Mononuclear cell (primary cell): ENCODE data around the gene TBC1D4. TPM values are rescaled to one million over a fixed set of nuclear protein-coding genes. Genes with fewer than 3 reads are reported as not detected.

Experiments used
- H3K27me3 ChIP-seq: 2 replicates; pipeline ENCODE4 v1.6.0; 2011; ENCODE audit warnings: low read length, control low read depth; ENCODE audit not compliant: insufficient read depth
- H3K4me1 ChIP-seq: 2 replicates; pipeline ENCODE4 v1.5.1; 2011; ENCODE audit warnings: mild to moderate bottlenecking, low read length, control low read depth; ENCODE audit not compliant: insufficient read depth
- H3K4me3 ChIP-seq: 2 replicates; pipeline ENCODE4 v1.5.1; 2011; ENCODE audit warnings: mild to moderate bottlenecking, low read length, moderate library complexity
- H3K9me3 ChIP-seq: 2 replicates; pipeline ENCODE4 v1.5.1; 2011; ENCODE audit warnings: low read depth, mild to moderate bottlenecking, control low read depth, low read length
- total RNA-seq: library from RNA; depleted of rRNA; stranded (reverse); fragments of >200 nt; gene quantifications from one replicate; pipeline ENCODE4 v1.2.3, GENCODE V29; 2012

TBC1D4 gene, protein sequence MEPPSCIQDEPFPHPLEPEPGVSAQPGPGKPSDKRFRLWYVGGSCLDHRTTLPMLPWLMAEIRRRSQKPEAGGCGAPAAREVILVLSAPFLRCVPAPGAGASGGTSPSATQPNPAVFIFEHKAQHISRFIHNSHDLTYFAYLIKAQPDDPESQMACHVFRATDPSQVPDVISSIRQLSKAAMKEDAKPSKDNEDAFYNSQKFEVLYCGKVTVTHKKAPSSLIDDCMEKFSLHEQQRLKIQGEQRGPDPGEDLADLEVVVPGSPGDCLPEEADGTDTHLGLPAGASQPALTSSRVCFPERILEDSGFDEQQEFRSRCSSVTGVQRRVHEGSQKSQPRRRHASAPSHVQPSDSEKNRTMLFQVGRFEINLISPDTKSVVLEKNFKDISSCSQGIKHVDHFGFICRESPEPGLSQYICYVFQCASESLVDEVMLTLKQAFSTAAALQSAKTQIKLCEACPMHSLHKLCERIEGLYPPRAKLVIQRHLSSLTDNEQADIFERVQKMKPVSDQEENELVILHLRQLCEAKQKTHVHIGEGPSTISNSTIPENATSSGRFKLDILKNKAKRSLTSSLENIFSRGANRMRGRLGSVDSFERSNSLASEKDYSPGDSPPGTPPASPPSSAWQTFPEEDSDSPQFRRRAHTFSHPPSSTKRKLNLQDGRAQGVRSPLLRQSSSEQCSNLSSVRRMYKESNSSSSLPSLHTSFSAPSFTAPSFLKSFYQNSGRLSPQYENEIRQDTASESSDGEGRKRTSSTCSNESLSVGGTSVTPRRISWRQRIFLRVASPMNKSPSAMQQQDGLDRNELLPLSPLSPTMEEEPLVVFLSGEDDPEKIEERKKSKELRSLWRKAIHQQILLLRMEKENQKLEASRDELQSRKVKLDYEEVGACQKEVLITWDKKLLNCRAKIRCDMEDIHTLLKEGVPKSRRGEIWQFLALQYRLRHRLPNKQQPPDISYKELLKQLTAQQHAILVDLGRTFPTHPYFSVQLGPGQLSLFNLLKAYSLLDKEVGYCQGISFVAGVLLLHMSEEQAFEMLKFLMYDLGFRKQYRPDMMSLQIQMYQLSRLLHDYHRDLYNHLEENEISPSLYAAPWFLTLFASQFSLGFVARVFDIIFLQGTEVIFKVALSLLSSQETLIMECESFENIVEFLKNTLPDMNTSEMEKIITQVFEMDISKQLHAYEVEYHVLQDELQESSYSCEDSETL (N-terminal part only)
- total RNA-seq: 34.5 TPM

DNA sequence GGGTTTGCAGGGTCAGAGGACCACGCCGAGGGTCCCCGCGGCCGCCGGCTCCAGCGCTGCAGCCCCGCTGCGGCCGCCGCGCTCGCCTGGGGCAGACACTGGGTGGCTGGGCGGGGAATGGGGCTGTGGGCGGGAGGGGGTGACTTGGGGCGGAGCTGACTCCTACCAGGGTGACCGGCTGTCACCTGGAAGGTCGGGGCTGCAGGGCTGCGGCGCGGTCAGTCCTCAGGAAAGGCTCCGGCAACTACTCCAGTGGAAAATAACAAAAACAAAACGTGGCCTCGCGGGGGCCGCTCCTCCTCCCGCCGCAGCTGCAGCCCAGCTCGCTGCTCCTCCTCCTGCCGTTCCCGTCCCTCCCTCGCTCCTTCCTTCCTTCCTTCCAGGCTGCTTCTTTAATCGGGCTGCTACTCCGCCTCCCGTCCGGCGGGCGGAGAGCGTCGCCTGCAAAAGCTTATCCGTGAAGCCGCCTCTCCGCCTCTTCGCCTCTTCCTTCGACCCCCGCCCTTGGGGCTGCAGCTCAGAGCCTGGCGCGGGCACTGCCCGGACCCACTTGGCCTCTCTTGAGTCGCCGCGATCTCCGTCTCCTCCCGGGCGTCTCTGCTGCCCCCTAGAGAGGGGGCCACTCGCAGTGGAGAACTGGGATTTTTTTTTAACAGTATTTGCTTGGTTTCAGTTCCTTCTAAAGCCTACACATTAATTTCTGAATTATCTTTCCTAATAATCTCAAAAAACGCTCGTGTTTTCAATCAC, at the start of gene TBC1D4:
TBC1D4 (minus strand) TSS at position 100 of the 750 bp plus-strand sequence. CDS start 402 bp downstream, outside the sequence.
- Histone ChIP-seq H3K4me3 (peak within 1 kb of the TSS; percentile 51), H3K9me3 (no peaks in the 10 kb centered on the region), H3K27me3 (peaks cover 48% of the 10 kb centered on the region), H3K4me1 (peaks cover 25% of the 10 kb centered on the region)

DNA sequence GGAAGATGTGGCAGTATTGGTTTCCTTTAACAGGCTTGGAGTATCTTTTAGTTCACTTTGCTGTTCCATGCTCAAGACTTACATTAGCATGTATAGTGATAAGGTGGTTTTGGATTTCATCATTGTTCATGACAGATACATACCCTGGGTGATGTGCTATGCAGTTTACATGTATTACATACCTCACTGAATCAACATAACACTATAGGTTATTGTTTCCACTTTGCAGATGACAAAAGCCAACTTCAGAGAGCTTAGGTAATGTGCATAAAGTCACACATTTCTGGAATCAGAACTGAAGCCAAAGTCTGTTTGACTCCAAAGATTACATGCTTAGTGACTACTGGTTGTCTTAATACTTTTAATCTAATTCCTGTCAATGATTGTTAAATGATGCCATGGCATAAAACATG, 48.6 kb upstream of the TBC1D4 start:
- peaks cover 8% of the 10 kb centered on the region for H3K4me1 ChIP-seq
- H3K4me3 ChIP-seq: no peak overlapping the region
- H3K27me3 ChIP-seq: no peaks in the 10 kb centered on the region
- no peaks in the 10 kb centered on the region for H3K9me3 ChIP-seq

DNA sequence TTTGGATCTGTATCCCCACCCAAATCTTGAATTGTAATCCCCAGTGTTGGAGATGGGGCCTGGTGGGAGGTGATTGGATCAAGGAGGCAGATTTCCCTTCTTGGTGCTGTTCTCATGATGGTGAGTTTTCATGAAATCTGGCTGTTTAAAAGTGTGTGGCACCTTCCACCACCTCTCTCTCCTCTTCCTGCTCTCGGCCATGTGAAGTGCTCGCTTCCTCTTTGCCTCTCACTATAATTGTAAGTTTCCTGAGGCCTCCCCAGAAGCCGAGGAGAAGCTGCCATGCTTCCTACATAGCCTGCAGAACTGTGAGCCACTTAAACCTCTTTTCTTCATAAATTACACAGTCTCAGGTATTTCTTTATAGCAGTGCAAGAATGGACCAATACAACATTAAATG, 40.0 kb upstream of the TBC1D4 start:
- Histone ChIP-seq H3K4me1 (no peaks in the 10 kb centered on the region), H3K27me3 (no peaks in the 10 kb centered on the region), H3K4me3 (no peak overlapping the region), H3K9me3 (no peaks in the 10 kb centered on the region)

DNA sequence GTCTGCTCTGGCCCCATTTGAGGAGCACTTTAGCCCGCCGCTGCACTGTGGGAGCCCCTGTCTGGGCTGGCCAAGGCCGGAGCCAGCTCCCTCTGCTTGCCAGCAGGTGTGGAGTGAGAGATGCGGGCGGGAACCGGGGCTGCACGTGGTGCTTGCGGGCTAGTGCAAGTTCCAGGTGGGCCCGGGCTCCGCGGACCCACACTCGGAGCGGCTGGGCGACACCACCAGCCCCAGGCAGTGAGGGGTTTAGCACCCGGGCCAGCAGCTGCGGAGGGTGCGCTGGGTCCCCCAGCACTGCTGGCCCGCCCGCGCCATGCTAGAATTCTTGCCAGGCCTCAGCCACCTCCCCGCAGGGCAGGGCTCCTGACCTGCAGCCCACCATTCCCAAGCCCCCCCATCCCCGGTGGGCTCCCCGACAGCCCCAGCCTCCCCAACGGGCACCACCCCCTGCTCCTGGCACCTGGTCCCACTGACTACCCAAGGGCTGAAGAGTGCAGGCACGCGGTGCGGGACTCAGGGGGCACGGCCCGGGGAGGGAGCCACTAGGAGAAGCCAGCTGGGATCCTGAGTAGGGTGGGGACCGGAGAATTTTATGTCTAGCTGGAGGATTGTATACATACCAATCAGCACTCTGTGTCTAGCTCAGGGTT, 36.6 kb upstream of the TBC1D4 start:
- Histone ChIP-seq H3K27me3 (no peaks in the 10 kb centered on the region), H3K9me3 (no peaks in the 10 kb centered on the region), H3K4me3 (no peak overlapping the region), H3K4me1 (peaks cover under 1% of the 10 kb centered on the region)

DNA sequence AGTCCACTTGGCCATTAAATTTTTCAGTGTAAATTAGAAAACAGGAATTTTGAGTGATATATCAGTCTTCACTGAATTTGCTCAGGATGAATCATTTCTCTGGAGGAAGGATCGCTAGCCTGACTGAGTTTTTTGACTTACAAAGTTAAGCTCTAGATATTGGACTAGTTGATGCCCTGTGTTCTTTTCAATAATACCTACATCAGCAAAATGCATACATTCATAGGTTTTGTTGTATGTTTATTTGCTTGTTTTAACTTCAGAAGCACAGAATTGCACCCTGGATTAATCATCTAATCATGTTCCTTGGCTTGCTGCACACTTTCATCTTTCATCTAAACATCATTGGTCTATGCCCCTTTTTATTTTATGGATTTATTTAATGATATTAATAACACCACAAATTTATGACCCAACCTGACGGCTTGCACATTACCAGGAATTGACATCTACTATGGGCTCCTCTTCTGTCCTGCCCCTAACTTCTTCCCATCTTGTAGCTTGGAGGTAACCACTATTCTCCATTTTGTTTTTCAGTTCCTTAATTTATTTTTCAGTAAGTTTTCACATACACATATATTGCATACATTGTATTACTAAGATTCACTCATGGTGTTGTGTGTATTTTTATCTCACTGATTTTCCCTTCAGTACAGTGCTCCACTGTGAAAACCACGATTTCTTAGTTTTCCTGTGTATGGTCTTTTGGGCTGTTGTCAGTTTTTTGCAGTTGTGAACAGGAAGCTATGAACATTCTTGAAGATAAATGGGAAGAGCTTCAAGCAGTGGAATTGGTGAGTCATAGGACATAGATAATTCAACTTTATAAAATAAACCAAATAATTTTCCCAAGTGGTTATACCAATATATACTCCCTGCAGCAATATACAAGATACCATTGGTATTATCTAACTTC, 32.4 kb upstream of the TBC1D4 start:
- H3K9me3 ChIP-seq: no peaks in the 10 kb centered on the region
- no peak overlapping the region for H3K4me3 ChIP-seq
- H3K4me1 ChIP-seq: peaks cover 13% of the 10 kb centered on the region
- no peaks in the 10 kb centered on the region for H3K27me3 ChIP-seq

DNA sequence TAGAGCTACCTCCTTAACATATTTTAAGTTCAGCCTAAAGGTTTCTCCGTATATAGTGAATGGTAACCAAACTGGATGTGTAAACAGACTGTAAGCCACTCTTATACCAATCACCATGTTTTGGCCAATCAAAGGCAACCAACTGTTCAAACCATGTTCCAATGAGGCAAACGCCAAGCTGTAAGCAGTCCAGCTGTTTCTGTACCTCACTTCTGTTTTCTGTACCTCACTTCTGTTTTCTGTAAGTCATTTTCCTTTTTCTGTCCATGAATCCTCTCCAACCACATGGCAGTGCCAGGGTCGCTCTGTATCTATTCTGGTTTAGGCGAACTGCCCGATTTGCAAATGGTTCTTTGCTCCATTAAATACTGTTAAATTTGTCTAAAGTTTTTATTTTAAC, 31.3 kb upstream of the TBC1D4 start:
- Histone ChIP-seq H3K4me1 (peaks cover 13% of the 10 kb centered on the region), H3K4me3 (no peak overlapping the region), H3K9me3 (no peaks in the 10 kb centered on the region), H3K27me3 (no peaks in the 10 kb centered on the region)

DNA sequence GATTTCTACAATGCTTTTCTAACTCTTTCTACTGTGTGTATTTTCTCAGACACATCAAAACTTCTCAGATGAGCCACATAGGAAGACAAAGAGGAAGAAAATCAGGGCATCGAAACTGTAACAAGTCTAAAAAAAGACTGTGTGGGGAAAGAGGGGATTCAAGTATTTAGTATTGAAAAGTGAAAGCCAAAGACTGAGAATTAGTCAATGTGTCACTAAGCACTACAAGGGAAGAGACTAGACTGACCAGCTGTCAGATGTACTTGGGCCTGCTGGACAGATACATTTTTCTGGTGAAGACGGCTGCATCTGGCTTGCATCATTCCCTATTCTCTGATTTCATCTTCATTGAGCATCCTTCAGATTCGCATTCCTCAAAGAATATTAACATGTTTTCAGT, 30.3 kb upstream of the TBC1D4 start:
- Histone ChIP-seq H3K27me3 (no peaks in the 10 kb centered on the region), H3K9me3 (no peaks in the 10 kb centered on the region), H3K4me1 (peaks cover 21% of the 10 kb centered on the region), H3K4me3 (no peak overlapping the region)

DNA sequence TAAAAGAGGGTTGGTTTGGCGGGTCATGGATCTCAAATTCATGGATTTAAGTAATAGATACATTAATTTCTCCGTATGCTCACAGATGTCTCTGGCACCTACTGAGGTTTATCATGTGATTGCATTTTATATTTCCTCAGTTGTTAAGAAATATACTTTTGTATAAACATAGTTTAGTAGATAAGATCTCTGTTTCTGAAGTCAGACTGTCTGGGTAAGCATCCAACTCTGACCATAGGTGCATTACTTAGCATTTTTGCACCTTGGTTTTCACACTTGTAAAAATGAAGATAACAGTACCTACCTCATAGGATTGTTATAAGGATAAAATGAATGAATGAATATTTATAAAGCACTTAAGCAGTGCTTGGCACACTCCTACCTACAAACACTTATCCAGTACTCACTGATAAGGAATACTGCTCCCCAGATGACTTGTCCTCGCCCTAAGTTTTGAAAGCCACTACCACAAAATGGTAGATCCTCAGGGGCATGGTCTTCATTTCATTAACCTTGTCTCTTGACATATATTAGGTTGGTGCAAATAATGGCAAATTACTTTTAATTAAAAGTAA, 29.2 kb upstream of the TBC1D4 start:
- peaks cover 23% of the 10 kb centered on the region for H3K4me1 ChIP-seq
- H3K4me3 ChIP-seq: no peak overlapping the region
- H3K27me3 ChIP-seq: no peaks in the 10 kb centered on the region
- H3K9me3 ChIP-seq: no peaks in the 10 kb centered on the region

DNA sequence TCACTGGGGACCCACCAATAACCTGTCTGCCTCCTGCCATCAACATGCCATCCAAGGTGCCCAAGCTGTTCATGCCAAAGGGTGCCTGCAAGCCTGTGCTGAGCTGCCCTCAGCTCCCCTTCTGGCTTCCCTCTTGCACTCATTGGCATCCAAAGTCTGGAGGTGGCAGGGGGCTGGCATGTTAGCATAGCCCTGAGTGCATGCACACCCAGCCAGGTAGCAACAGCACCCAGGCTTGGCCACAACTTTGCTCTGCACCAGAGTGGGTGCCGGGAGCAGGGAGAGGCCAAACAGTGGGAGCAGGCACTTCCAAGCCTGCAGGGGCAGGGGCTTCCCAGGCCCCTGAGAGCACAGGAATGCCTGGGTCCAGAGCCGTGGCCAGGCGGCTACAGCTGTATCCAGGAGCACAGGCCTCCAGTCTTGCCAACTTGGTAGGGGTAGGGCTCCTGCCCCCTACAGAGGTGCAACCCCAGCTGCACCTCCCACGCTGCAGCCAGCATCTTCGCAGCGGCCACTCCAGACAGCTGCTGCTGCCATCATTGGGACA, 26.1 kb upstream of the TBC1D4 start:
- H3K9me3 ChIP-seq: no peaks in the 10 kb centered on the region
- peaks cover 36% of the 10 kb centered on the region for H3K4me1 ChIP-seq
- no peaks in the 10 kb centered on the region for H3K27me3 ChIP-seq
- no peak overlapping the region for H3K4me3 ChIP-seq

DNA sequence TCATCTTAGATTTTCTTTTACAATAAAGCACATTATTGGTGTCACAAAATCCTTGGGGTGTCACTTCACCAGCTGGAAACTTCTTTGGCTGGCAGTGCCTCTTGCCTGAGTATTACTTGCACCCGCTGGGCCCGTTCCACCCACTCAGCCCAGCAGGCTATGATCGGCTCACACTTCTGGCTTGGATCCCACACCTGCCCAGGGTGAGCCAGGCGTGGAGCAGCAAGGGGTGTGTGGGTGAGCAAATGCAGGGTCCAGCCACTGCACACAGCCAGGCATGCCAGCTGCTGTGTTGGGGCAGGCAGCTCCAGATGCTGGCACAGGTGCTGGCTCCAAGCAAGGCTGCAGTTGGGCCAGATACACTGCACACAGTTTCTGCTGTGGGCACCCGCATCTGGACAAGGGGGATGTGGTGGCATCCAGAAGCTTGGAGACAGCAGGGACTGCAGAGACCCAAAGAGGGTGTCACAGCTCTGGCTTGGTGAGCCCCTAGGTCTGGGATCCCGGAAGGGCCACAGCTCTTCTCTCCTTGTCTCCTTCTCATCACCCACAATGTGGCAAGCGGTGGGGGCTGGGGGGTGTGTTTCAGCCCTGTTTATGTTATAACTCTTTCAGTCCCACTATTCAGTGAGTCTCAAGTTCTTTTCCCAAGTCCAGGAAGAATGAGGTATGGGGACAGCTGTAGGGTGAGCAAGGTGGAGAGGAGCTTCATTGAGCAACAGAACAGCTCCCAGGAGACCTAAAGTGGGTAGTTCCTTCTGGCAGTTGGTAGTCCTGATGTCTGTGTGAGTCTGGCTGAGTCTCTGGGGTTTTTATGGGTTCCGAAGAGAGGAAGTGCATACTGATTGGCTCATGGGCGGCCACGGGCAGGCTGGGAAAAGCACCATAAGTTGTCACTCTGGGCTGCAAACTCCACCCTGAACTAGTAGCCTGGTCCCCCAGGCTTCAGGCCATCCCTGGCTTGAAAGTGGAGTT, 25.3 kb upstream of the TBC1D4 start:
- Histone ChIP-seq H3K4me3 (no peak overlapping the region), H3K9me3 (no peaks in the 10 kb centered on the region), H3K4me1 (peaks cover 28% of the 10 kb centered on the region), H3K27me3 (no peaks in the 10 kb centered on the region)

DNA sequence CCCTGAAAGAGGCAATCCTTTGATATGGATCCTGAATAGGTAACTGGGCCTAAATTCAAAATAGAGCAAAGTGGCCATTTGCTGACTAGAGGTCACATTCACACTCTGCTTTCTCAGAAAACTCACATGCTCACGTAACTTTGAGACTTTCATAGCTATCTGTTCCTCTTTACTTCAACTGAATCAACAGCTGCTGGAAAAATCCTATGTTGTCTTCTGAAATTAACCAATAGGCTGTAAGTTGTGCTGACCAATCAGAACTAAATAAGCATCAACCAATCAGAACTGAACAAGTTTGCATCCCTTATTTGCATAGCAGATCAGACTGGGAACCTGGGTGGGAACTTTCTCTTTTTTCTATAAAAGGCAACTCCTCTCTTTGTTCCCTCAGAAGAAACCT, 24.0 kb upstream of the TBC1D4 start:
- H3K4me3 ChIP-seq: no peak overlapping the region
- H3K27me3 ChIP-seq: no peaks in the 10 kb centered on the region
- peaks cover 28% of the 10 kb centered on the region for H3K4me1 ChIP-seq
- no peaks in the 10 kb centered on the region for H3K9me3 ChIP-seq

DNA sequence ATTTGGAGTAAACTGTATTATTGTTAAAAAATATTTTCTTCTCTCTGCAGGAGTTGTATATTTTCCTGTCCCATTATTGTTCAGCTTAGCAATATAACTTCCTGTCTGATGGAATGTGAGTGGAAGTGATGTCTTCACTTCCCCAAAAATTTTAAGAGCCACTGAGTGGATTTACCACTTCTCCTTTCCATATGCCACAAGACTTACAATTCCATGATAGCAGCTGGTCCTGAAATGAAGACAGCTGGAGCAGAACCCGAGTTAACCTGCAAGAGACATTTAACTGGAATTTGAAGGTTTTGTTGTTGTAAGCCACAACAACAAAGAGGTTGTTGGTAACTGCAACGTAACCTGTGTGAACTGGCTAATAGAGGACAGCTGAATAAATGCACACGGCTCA, 23.4 kb upstream of the TBC1D4 start:
- peaks cover 28% of the 10 kb centered on the region for H3K4me1 ChIP-seq
- no peak overlapping the region for H3K4me3 ChIP-seq
- H3K27me3 ChIP-seq: no peaks in the 10 kb centered on the region
- no peaks in the 10 kb centered on the region for H3K9me3 ChIP-seq
